NCI-H128 (cell line): Measurements from ENCODE around the gene CILP2.

Experiments
- DNase-seq: peaks from one replicate; lab custom pipeline; 2025; ENCODE audit not compliant: unreplicated experiment; lab: John Stamatoyannopoulos, UW

Gene CILP2, protein sequence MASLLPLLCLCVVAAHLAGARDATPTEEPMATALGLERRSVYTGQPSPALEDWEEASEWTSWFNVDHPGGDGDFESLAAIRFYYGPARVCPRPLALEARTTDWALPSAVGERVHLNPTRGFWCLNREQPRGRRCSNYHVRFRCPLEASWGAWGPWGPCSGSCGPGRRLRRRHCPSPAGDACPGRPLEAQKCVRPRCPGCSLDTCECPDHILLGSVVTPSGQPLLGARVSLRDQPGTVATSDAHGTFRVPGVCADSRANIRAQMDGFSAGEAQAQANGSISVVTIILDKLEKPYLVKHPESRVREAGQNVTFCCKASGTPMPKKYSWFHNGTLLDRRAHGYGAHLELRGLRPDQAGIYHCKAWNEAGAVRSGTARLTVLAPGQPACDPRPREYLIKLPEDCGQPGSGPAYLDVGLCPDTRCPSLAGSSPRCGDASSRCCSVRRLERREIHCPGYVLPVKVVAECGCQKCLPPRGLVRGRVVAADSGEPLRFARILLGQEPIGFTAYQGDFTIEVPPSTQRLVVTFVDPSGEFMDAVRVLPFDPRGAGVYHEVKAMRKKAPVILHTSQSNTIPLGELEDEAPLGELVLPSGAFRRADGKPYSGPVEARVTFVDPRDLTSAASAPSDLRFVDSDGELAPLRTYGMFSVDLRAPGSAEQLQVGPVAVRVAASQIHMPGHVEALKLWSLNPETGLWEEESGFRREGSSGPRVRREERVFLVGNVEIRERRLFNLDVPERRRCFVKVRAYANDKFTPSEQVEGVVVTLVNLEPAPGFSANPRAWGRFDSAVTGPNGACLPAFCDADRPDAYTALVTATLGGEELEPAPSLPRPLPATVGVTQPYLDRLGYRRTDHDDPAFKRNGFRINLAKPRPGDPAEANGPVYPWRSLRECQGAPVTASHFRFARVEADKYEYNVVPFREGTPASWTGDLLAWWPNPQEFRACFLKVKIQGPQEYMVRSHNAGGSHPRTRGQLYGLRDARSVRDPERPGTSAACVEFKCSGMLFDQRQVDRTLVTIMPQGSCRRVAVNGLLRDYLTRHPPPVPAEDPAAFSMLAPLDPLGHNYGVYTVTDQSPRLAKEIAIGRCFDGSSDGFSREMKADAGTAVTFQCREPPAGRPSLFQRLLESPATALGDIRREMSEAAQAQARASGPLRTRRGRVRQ

DNA sequence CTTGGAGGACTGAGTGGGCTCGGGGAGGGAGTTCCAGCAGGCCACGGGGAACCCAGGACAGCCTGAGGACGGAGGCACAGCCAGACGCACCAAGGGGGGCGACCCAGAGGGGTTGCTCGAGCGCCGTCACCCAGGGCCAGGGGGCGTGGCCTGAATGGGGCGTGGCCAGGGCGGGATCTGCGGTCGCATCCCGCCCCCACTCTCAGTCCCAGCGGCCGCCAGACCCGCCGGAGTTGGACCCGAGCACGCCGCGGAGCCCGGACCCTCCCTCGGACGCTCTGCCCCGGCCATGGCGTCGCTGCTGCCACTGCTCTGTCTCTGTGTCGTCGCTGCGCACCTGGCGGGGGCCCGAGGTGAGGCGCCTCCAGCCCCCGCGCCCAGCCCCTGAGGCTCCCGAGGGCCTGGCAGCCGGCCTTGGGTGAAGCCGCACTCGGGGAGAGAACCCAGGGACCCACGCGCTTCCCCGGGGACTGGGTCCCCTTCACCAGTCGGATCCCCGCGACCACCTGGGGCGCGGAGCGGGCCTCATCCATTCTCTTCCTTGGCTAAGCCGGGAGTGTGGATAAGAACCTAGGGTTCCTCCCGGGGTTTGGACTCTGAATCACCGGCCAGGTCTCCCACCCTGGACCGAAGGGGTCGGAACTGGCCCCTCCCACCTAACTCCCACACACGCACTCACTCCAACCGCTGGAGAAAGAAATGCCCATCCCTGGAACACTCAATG is at the start of gene CILP2:
CILP2 (plus strand) TSS at position 205 of the 724 bp plus-strand sequence; CDS start at position 290, 85 bp downstream.
- peak; percentile 30 for DNase-seq

DNA sequence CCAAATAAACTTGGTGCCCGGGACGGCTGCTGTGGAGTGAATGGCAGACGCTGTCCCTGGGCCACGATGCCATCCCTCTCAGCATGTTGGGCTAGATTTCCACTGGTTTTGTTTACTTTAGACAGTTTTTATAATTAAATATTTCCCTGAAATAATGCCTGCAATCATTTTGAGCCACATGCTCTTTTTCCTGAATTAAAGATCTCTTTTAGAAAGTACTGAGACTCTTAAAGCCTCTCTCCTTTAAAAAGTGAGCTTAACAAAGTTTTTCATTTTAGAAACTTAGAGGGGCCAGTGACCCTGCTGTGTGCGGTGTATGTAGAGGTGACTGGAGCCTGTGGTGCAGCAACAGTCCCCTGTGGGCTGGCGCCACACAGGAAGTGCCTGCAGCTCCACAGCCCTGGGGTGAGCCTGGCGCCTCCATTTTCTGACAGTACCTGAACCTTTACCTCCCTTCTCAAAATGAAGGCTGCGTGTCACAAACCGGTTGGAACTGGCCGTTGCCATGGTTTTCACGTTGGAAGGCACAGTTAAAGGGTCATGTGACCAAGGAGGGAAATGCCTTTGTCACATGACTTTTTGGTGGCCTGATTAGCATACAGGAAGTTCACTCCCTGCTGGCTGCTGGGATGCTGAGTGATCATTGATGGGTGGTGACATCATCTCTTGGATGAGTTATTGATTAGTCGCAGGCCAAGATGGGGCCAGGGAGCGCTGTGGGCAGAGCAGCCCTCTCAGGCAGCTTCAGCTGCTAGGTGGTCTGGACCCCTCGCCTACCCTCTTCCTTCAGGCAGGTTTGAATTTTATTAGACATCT is 49.0 kb upstream of the CILP2 start:
- DNase-seq: no peak

DNA sequence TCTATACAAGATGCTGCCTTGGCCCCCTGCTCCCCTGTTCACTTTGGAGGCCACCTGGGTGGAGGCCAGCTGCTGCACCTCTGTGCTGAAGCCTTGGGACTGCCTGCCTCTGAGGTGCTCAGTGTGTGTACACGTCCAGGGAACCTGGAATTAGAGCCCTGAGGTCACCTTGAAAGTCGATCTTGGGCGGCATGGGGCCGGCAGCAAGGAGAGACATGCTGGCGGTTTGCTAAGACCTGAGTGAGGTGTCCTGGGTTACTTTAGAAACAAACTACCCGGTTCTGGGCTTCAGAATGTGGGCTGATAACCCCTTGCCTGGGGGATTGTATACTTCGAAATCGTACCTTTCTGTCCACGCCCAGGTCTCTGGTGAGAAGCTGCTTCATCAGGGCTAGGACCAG is 48.3 kb upstream of the CILP2 start:
- DNase-seq: no peak

DNA sequence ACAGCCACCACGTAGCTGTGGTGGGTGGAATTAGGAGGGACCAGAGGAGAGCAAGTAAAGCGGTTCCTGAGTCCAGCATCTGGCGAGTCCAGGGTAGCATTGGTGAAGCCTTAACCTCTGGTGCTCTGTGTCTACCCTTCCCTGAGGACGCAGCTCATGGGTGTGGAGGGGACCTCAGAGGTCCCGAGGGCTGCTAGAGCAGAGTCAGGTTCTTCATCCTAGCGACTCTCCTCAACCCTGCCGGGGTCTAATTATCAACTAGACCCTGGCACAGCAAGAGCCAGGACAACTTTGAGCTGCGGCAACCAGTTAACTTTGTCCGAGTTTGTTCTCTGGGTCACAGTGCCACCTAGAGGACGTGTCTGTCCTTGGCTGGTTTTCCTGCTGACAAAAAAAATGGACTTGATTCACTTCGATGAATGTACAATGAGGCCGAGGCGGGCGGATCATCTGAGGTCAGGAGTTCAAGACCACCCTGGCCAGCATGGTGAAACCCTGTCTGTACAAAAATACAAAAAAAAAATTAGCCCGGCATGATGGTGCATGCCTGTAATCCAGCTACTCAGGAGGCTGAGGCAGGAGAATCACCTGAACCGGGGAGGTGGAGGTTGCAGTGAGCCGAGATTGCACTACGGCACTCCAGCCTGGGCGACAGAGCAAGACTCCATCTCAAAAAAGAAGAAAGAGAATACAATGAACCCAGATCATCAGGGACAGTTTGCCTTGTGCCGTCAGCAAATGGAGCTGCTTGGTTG is 47.7 kb upstream of the CILP2 start:
- DNase-seq: peak; percentile 57

DNA sequence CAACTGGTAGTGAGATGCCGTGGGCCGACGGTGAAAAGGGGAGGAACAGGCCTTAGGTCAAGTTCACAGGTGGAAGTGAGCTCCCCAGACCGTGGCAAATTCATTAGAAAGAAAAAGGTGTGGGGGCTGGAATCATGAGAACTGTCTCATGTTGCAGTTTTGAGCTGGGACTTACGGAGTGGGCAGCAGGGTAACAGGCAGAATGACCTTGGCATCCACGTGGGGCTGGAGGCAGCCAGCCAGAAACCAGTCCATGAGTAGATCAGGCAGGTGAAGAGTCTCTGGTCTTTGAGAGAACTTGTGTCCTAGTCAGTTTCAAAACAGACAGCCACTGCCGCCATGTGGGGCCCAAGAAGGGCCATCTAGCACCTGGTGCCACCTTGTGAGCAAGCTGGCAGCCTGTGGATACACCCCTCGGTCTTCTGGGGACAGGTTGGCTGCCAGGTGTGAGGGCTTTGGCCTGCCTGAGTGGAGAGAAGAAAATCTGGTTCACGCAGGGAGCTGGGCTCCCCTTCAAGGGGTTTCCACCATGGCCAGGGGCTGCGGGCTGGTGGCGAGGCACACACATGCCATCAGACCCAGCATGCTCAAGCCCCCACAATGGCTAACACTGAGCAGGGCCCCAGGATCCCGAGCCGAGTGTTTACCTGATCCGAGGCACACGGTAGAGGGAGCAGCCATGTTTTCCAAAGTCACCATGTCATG is 46.6 kb upstream of the CILP2 start:
- DNase-seq: no peak

DNA sequence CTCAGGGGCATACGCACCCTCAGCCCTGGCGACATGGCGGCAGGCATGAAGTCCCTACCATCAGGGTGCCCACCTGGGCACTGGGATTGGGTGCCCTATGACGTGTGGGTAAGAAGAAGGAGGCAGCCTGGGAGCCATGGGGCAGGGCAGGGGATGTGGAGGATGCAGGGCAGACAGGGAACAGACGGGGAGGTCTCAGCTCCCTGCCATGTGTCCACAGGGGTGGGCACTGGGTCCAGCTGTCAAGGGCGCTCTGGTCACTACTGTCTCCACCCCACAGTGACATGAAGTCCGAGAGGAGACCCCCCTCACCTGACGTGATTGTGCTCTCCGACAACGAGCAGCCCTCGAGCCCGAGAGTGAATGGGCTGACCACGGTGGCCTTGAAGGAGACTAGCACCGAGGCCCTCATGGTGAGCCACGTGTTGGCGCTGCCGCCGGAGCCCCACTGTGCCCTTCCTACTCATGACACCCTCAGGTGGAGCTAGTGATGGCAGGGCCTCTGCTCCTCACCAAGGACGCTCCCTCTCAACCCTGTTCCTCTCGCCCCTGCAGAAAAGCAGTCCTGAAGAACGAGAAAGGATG is 45.9 kb upstream of the CILP2 start:
- DNase-seq: no peak

DNA sequence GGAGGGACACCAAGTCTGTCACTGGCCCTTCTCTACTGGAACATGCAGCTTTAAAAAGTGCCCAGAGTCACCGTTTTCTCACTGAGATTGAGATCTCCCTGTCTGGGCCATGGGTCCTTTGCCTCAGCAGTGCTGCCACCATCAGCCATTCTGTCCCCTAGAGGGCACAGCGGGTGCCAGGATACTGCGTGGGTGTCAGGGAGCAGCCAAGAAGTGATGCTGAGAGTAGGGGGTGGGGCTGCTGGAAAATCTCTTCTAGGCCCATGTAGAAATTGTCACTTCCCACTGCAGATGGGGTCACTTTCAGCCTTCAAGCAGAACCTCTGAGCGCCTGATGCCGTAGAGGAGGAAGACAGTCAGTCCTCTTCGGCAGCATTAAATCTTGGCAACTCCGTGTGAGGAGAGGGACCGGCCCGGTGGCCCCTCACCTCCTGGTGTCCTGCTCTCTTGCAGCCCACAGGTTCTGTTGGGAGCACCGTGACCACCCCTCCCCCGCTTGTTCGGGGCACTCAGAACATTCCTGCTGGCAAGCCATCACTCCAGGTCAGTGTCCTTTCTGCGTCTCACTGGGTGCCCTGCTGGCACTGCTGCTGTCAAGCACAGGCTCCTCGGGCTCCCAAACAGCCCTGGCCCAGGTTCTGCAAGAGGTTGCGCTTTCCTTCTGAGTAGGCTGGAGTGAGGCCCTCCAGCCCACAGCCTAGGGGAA is 44.1 kb upstream of the CILP2 start:
- DNase-seq: no peak

DNA sequence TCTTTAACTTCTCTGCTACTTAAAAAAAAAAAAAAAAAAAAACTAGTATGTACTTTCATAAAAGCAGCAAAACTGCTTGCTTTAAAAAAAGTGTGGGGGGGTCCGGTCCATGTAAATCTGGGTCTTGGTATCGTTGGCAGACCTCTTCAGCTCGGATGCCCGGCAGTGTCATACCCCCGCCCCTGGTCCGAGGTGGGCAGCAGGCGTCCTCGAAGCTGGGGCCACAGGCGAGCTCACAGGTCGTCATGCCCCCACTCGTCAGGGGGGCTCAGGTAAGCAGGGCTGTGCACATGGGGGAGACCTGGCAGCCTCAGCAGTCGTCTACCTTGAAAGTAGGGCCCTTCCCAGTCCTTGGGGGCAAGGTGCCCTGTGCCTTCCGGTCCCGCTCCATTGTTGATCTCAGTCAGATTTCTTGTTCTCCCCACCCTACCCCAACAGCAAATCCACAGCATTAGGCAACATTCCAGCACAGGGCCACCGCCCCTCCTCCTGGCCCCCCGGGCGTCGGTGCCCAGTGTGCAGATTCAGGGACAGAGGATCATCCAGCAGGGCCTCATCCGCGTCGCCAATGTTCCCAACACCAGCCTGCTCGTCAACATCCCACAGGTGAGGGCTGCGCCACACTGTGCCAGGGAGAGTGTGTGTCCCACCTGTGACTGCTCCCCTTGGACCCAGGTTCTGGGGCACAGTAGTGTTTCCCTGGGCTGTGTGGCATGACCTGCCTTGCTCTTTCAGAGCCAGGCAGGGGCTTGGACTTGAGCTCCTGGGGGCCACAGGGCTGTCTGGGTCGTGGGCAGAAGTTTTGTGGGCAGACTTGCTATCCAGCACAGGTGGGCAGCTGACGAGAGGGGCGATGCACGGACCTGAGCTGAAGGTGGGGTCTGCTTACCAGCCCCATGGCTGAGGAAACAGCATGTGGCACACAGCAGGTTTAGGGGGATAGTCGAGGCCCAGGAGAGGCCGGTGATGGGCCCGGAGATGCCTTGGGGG is 42.2 kb upstream of the CILP2 start:
- DNase-seq: no peak

DNA sequence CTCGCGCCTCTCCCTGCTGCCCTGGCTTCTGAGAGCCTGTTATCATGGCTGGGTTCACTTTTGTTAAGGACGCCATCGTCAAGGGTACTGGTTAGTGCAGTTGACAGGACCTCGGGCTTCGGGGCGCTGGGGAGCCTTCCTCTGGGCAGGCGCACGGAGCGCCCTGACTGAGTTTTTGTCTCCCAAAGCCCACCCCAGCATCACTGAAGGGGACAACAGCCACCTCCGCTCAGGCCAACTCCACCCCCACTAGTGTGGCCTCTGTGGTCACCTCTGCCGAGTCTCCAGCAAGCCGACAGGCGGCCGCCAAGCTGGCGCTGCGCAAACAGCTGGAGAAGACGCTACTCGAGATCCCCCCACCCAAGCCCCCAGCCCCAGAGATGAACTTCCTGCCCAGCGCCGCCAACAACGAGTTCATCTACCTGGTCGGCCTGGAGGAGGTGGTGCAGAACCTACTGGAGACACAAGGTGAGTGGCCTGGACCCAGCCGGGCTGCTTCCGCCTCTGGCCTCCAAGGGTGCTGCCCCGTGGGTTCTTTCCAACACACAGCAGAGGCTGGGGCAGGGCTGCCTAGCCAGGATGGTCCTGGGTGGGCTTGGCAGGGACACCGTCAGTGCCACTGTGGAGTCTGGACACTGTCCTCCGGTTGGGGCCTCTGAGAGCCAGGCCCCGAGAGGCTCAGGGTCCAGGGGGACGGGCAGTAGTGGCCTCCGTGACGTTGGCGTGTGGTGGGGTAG is 39.6 kb upstream of the CILP2 start:
- no peak for DNase-seq

DNA sequence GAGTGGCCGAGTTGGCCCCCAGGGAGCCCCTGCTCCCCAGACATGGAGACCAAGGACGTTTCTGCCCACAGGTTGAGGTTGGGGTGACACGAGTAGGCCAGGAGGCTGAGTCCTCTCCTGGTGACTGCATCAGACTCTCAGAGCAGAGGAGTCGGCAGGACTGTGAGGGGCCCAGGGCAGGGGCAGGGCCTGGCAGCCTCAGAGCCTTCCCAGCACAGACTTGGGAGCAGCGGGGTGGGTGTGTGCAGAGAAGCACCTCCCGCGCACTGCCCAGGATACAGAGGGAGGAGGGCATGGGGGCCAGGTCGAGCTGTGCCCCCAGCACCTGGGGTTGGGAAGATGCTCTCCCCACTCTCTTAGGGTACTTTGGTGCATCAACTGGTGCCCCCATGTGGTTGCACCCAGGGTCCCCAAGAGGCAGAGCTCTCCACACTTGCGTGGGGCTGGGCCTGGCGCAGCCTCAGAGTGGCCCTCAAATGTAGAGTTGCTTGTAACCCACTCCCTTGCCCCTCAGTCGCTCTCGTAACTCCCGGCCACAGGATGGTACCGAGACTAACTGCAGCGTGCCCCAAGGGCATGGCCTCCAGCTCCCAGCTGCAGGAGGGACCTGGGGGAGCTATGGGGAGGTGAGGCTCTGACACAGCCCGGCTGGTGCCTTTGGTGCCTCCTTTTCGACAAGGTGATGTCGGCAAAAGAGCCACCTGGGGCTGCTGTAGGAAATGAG is 38.6 kb upstream of the CILP2 start:
- no peak for DNase-seq

DNA sequence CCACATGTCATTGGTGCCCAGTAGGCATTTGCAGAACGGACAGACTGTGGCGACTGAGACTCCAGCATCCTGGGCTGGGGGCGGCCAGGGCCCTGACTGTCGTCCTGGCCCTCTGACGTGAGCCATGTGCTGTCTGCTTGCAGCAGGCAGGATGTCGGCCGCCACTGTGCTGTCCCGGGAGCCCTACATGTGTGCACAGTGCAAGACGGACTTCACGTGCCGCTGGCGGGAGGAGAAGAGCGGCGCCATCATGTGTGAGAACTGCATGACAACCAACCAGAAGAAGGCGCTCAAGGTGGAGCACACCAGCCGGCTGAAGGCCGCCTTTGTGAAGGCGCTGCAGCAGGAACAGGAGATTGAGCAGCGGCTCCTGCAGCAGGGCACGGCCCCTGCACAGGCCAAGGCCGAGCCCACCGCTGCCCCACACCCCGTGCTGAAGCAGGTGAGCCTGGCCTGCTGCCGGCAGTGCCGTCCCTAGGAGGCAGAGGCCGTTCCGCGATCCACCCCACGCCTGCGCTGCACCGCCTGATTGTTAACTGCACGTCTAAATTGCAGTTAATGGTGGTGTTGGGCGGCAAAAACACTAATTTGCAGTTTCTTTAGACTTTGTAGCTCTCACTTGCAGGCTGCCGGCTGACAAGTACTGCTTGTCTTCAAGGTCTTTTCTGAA is 37.0 kb upstream of the CILP2 start:
- DNase-seq: no peak

DNA sequence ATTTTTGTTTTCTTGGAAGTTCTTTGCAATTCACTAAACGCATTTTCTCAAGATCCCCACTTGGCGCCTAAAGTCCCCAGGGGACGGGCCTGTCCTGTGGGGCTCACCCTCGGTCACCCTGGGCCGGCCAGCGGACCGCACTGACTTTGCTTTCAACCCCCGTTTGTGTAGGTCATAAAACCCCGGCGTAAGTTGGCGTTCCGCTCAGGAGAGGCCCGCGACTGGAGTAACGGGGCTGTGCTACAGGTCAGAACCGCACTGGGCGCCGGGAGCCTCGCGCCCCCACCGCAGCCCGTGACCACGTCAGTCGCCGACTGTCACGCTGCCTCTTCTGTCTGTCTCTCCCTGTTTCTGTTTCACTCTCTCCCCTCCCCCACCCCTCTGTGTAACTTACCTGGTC is 36.3 kb upstream of the CILP2 start:
- DNase-seq: no peak

DNA sequence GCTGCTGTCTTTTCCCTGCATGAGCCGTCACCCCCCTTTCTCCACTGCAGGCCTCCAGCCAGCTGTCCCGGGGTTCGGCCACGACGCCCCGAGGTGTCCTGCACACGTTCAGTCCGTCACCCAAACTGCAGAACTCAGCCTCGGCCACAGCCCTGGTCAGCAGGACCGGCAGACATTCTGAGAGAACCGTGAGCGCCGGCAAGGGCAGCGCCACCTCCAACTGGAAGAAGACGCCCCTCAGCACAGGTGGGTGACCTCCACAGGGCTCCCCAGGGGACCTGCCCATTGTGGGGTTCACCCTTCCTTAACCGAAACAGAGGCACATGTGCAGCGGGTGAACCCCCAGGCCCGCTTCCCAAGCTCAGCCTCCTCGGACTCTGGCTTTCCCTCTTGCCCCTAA is 35.8 kb upstream of the CILP2 start:
- DNase-seq: no peak

DNA sequence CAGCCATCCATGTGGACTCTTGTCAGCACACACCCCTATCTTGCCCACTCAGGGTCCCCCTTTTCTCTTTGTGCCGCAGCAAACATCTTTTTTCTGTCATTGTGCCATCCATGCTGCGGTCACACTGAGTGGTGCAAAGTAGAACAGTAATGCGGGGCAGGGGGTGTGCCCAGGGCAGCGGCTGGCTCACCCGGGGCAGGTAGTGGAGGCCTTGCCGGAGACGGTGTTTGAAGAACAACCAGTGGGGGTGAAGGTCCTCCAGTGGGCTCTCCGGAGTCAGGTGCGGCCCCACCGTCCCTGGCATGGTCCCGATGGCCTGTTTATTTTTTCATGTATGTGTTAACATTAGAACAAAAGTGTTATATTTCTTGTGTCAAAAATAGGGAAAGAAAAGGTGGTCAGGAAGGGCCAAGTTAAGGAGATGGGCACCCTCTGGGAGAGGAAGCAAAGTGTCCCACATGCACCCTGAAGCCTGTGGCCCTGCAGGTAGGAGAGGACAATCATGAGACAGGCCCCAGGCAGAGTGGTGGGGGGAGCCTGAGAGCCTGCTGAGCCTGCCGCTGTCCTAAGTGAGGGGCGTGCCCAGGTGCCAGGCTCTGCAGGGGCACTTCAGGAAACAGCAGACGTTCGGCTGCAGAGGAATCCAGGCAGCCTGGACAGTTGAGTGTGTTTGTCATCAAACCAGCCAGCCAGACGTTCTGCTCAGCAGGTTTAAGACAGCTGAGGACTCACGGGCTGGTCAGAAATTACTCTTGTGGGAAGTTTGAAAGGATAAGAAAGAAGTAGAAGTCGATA is 35.1 kb upstream of the CILP2 start:
- DNase-seq: no peak
